GM21825 (cell line): Measurements from ENCODE around the gene DIP2C.

ENCODE experiments used
- ATAC-seq: cut with Tn5 transposase; IDR thresholded peaks from one replicate; pipeline ENCODE4 v1.9.1; 2021; ENCODE audit warnings: mild to moderate bottlenecking, moderate library complexity; ENCODE audit not compliant: unreplicated experiment

Gene DIP2C

DNA sequence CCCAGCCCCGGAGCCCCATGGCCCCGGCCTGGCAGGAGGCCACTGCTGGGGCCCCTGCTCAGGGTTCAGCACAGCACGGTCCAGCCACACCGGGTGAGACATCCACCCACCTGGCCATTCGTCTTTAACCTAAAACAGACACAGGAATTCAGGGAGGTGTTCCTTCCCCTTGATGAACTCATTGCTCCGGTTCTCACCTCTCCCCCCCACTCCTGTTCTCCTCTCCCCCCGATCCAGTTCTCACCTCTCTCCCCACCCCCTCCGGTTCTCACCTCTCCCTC is 129.8 kb downstream of the DIP2C start:
- ATAC-seq = no peak

GRCh38 chr10:558891-559766 is 130.3 kb downstream of the DIP2C start:
- ATAC-seq = no peak

GRCh38 chr10:558364-558763 is 131.1 kb downstream of the DIP2C start:
- ATAC-seq = no peak

DNA sequence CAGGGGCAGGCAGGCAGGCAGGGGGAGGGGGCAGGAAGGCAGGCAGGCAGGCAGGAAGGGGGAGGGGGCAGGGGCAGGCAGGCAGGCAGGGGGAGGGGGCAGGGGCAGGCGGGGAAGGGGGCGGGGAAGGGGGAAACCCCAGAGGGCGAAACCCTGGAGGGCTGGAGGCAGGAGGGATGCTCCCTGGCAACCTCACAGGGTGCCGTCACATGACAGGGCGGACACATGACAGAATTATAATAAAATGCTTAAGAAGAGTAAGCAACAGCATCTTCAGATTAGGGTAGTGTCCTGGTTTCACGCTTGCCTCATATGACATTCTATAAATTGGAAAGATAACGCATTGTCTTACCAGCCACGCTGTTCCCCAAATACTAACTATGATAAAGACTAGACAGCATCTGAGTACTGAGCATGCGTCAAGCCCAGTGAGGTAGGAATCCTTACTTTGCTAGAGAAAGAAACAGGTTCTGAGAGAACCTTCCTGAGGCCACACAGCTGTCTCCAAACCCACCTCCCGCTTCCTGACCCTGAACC is 131.6 kb downstream of the DIP2C start:
- no peak for ATAC-seq

GRCh38 chr10:556971-557637 is 132.4 kb downstream of the DIP2C start:
- ATAC-seq = no peak

DNA sequence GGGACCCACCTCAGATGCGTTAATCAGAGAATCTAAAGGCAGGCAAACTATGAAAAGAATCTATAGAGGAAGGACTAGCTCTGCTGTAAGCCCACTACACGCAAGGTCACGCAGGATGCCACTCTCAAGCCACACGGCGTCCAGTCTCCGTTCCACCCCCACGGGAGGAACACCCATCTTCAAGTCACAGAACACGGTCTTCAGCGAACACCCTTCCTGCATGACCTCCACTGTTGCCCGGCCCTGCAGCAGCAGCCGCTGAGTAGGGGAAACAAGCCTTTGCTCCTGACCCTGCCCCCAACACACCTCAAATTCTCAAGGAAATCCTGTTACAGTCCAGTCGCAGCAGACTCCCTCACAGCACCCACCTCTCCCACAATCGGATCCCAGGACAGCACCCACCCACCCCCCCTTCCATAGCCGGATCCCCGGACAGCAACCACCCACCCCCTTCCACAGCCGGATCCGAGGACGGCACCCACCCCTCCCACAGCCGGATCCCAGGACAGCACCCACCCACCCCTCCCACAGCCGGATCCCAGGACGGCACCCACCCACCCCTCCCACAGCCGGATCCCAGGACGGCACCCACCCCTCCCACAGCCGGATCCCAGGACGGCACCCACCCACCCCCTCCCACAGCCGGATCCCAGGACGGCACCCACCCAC is 133.7 kb downstream of the DIP2C start:
- ATAC-seq = no peak

GRCh38 chr10:555281-555680 is 134.2 kb downstream of the DIP2C start:
- ATAC-seq = no peak

- no peak for ATAC-seq
These were observed 135.2 kb downstream of the DIP2C start for GRCh38 chr10:554182-554848.

GRCh38 chr10:553233-553632 is 136.2 kb downstream of the DIP2C start:
- ATAC-seq = no peak

DNA sequence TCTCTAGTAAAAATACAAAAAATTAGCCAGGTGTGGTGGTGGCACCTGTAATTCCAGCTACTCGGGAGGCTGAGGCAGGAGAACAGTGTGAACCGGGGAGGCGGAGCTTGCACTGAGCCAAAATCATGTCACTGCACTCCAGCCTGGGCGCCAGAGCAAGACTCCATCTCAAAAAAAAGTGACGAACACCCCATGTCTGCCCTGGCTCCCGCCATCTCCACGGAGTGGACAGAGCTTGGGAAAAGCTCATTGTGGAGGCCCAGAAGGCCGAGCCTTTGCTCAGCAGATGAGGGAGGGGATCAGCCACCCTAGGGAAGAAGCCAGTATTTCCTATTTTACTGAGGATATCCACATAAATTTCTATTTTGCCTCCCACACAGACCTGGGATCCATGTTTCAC is 136.8 kb downstream of the DIP2C start:
- no peak for ATAC-seq

- ATAC-seq = no peak
These were observed 137.9 kb downstream of the DIP2C start for GRCh38 chr10:551373-552252.

- no peak for ATAC-seq
These were observed 138.6 kb downstream of the DIP2C start for GRCh38 chr10:550665-551372.

DNA sequence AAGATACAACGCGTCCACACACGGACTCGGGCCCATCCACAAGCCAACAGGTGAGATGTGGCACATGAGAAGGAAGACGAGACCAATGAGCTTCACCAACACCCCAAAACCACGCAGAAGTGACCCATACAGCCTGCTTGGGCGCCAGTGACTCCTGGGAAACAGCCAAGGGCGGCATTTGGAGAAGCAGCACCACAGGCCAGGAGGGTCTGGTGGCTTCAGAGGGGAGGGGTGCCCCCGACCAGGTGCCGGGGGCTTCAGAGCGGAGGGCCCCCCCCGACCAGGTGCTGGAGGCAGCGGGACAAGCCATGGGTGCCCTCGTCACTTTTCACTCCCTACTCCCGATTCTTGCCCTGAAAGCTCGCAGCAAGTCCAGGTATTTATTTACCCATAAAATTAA is 140.1 kb downstream of the DIP2C start:
- no peak for ATAC-seq

DNA sequence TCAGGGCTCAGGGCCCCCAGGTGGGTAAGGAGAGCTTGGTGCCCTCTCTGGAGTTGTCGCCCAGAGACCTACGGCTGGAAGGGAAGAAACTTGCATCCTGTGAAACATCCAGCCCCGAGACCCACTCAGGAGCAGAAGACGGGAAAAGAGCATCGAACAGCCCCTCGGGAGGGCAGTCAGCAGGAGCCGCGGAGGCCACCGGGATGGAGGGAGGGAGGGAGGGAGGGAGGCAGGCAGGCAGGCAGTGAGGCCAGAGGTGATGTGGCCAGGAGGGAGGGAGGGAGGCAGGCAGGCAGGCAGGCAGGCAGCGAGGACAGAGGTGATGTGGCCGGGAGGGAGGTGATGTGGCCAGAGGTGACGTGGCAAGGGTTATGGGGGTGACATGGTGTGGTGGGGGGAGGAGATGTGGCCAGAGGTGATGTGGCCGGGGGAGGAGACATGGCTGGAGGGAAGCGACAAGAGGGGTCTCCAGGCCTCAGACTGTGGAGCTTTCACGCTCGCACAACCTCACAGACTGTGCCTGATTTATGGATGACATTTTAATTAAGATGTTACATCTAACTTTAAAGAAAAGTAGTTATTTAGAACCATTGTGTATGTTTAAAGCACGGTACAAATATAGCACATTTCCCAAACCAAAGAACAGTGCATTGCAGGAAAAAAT is 141.1 kb downstream of the DIP2C start:
- no peak for ATAC-seq

GRCh38 chr10:547591-548081 is 141.8 kb downstream of the DIP2C start:
- no peak for ATAC-seq

- ATAC-seq = no peak
These were observed 142.4 kb downstream of the DIP2C start for GRCh38 chr10:546971-547590.

DNA sequence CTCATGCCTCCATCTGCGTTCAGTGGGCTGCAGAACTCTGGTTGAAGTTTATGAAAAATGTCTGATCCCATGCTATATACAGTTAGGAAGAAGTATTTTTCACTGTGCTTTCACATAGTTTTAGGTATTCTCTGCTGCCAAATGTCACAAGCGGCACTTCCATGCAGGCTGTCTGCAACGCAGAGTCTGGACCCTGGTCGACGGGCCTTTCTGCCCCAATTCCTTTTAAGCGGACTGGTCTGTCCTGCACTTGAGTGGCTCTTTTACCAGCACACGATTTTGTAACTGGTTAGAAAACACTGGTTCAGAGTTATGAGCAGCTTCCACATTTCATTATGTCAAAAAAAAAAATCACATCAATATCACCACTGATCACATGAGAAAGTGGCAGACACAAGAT is 143.0 kb downstream of the DIP2C start:
- no peak for ATAC-seq
